ENCODE measurements around the gene RHOA.

RHOA gene

DNA sequence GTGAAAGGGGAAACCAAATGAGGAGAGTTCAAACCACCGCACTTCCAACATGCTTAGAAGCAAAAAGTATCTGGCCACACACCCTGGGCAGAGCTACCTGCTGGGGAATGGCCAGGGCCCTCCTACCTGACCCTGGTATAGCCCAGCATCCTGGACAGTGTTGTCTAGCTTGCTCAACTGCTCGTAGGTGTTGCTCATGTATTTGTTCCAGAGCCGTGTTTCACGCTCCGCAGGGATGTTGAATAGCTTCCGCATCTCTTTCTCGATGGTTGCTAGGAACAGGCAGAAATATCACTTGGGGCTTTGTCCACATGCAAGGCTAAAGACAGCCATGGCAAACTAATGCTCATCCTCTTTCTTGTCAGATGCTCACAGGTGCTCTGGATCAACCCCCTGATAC lies 87.0 kb downstream of the RHOA start:
- no peak for DNase-seq (ENCODE audit: low spot score)

GRCh38 chr3:49316696-49317457 lies 94.9 kb downstream of the RHOA start:
- no peak for DNase-seq (ENCODE audit: low spot score)

DNA sequence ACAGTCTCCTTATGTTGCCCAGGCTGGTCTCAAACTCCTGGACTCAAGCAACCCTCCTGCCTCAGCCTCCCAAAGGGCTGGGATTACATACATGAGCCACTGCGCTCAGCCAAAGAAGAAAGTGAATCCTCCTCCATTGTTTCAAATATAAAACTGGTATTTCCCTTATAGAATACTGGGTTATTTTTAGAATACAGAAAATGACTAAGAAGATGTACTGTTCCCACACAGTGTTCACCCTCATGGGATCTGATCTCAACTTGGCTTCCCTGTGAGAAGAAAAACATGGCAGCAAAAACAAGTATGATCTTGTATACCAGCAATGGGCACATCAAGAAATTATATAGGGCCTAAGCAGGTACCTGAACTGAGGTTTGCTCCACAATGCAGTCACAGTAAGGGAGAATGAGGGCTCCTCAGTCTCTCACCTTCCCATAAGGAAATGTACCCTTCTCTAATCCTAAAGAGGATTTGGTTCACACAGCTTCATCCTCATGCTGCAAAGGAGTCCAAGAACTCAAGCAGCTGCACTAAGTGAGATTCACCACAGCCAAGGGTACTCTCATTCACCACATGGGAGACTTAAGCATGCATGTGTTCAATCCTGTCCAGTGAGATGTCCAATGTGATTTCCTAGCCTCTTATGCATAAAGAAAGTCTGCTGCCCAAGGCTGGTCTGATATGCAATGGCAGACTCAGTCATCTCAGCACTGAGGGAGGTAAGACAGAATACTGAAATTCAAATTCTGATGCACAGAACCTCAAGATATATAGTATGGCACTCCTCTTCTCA lies 97.7 kb downstream of the RHOA start:
- no peak for DNase-seq (ENCODE audit: low spot score)

- no peak for DNase-seq (ENCODE audit: low spot score)
These were observed 100.5 kb downstream of the RHOA start for GRCh38 chr3:49311283-49311682.

- no peak for DNase-seq (ENCODE audit: low spot score)
These were observed 101.1 kb downstream of the RHOA start for GRCh38 chr3:49310677-49311076.
